Cardiac fibroblast (primary cell): ENCODE data around the gene TOX2.
A peak's percentile ranks its signal among the peaks of the same experiment; 100 is the strongest.

Experiments used
- DNase-seq, 2 donors: peaks; one replicate each; pipeline versions ENCODE4 v3.0.0 to v3.0.0-alpha.2; 2010; ENCODE audit warnings: low read depth in 2 of 2
- H3K4me3 ChIP-seq, 2 donors: replicated peaks in 1 of 2; 1 replicate in 1 of 2; 2 replicates in 1 of 2; pipeline ENCODE4 v1.5.1; 2011; ENCODE audit warnings: low read depth in 2 of 2, low read length in 2 of 2, mild to moderate bottlenecking in 2 of 2, moderate library complexity in 1 of 2
- TF ChIP-seq, protein P1 (sequence below): IDR thresholded peaks from one replicate; pipeline ENCODE4 v1.5.1; 2011; ENCODE audit warnings: low read depth, mild to moderate bottlenecking, low read length, inconsistent platforms

Gene TOX2

DNA sequence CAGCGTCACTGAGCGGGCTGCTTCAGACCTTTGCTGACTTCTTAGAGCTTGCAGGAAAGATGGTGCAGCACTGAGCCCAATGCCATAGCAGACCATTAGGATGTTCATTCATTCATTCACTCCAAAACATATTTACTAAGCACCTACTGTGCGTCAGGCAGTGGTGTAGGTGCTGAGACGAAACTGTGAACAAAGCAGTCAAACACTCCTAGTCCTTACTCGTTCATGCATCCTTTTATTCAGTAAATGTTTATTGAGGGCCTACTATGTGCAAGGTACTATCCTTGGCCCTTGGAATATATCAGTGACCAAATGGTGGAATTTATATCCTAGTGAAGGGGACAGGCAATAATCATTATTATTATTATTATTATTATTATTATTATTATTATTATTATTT lies 76.6 kb downstream of the TOX2 start:
- H3K4me3 ChIP-seq, result no peak overlapping the region
- TF ChIP-seq, protein P1, sequence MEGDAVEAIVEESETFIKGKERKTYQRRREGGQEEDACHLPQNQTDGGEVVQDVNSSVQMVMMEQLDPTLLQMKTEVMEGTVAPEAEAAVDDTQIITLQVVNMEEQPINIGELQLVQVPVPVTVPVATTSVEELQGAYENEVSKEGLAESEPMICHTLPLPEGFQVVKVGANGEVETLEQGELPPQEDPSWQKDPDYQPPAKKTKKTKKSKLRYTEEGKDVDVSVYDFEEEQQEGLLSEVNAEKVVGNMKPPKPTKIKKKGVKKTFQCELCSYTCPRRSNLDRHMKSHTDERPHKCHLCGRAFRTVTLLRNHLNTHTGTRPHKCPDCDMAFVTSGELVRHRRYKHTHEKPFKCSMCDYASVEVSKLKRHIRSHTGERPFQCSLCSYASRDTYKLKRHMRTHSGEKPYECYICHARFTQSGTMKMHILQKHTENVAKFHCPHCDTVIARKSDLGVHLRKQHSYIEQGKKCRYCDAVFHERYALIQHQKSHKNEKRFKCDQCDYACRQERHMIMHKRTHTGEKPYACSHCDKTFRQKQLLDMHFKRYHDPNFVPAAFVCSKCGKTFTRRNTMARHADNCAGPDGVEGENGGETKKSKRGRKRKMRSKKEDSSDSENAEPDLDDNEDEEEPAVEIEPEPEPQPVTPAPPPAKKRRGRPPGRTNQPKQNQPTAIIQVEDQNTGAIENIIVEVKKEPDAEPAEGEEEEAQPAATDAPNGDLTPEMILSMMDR, result no peak

GRCh38 chr20:43991982-43992381 lies 77.3 kb downstream of the TOX2 start:
- TF ChIP-seq, protein P1, result no peak
- H3K4me3 ChIP-seq, result no peak overlapping the region
- DNase-seq, result no peak

More for the DNA sequence above, 76.6 kb downstream of the TOX2 start:
- no peak for DNase-seq

DNA sequence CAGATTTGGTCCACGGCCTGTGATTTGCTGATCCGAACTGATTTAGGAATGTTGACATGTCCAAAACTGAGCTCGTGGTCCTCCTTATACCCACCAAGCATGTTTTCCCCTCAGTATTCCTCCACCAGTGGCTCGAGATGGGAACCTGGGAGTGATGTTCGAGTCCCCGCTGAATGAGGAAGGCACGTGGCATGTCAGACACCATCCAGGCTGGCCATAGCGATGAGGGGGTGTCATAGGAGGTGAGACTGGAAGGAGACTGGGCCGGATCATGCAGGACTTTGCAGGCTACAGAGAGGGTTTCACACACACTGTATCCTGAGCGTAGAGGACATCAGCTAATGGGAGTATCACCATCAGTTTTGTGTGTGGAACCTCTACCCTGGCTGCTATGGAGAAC lies 78.2 kb downstream of the TOX2 start:
- no peak for DNase-seq
- H3K4me3 ChIP-seq, result no peak overlapping the region

GRCh38 chr20:43993560-43993959 lies 78.9 kb downstream of the TOX2 start:
- DNase-seq, result no peak
- TF ChIP-seq, protein P1, result no peak
- no peak overlapping the region for H3K4me3 ChIP-seq

More for the DNA sequence above, 78.2 kb downstream of the TOX2 start:
- TF ChIP-seq, protein P1, result no peak

GRCh38 chr20:43994486-43995100 lies 79.9 kb downstream of the TOX2 start:
- TF ChIP-seq, protein P1, result no peak
- no peak overlapping the region for H3K4me3 ChIP-seq
- DNase-seq, result peak in 1 of 2 donors; percentile 64

- H3K4me3 ChIP-seq, result no peak overlapping the region
- no peak for DNase-seq
- TF ChIP-seq, protein P1, result no peak
Observed at GRCh38 chr20:43995645-43996044, 81.0 kb downstream of the TOX2 start.
